Measurements from ENCODE around the gene KIAA1549. TPM values are rescaled to one million over a fixed set of nuclear protein-coding genes. Genes with fewer than 3 reads are reported as not detected.
A peak's percentile ranks its signal among the peaks of the same experiment; 100 is the strongest.

KIAA1549 gene
- total RNA-seq, 1 experiment from 2014 or later, result 14.1 TPM

DNA sequence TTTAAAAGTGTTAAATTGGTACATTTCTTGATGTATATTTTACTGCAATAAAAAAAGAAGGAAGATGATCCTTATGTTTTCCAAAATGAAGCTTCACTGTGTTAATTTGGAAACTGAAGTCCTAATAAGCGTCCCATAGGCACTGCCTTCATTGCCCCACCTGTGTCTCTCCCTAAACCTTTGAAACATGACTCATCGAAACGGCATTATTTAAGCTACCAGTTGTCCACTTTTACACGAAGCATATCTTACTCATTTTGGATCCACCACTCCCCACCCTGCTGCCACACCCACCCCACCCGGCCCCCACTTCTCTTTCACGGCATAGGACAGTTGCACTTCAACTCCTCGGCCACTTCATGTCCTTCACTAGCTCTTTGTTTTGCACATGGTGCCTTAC, 85.5 kb downstream of the KIAA1549 start:
- CTCF ChIA-PET, result interaction anchor here (1.0 kb wide), 1 partner anchor 9 kb away, joined by 3 read pairs; no protein-coding TSS in a partner anchor
- ATAC-seq, result no peak
- no peak for TF ChIP-seq TCF7L2 (IDR thresholded peaks at IDR 0.05; ENCODE audit: low read depth, low read length)
- no peak for TF ChIP-seq SIN3A (IDR thresholded peaks at IDR 0.05; ENCODE audit: borderline replicate concordance, insufficient read depth, low read depth, low read length)
- TF ChIP-seq CTCF (IDR thresholded peaks at IDR 0.05), result no peak
- no peak for TF ChIP-seq REST (IDR thresholded peaks at IDR 0.05; ENCODE audit: insufficient read depth in 1 of 2, low read depth in 2 of 2, low read length in 1 of 2)
- no peak for TF ChIP-seq POLR2AphosphoS5 (IDR thresholded peaks at IDR 0.05; ENCODE audit: low read depth, low read length)
- no peak overlapping the region for H3K4me3 ChIP-seq (ENCODE audit: low read depth in 2 of 2, low read length in 2 of 2)
- H3K27ac ChIP-seq (ENCODE audit: low read length), result no peak overlapping the region
- BruUV-seq (replicated peaks), result no TSS peak
- 0 out of 2 replicates have a peak, but pooled peaks cover 2% of the 10 kb centered on the region for H3K36me3 ChIP-seq (ENCODE audit: control insufficient read depth, insufficient read depth, low read length)
- intact Hi-C loops (cut with micrococcal nuclease; ENCODE audit: unreplicated experiment) (no loop called here), in situ Hi-C loops (cut with HindIII; ENCODE audit: low pct_unique_long_range_greater_than_20kb, low sequenced_read_pairs) (no loop called here)
- DNase-seq (ENCODE audit: low read depth, low spot score), result no peak
- POLR2A ChIA-PET, result no interaction called here
- no peaks in the 10 kb centered on the region for H3K27me3 ChIP-seq (ENCODE audit: control insufficient read depth, insufficient read depth, low read length)
- H3K4me1 ChIP-seq (ENCODE audit: control insufficient read depth, insufficient read depth, low read length), result peaks cover 20% of the 10 kb centered on the region
- H3K9me3 ChIP-seq (ENCODE audit: control insufficient read depth, insufficient read depth, low read depth, low read length), result no peaks in the 10 kb centered on the region

DNA sequence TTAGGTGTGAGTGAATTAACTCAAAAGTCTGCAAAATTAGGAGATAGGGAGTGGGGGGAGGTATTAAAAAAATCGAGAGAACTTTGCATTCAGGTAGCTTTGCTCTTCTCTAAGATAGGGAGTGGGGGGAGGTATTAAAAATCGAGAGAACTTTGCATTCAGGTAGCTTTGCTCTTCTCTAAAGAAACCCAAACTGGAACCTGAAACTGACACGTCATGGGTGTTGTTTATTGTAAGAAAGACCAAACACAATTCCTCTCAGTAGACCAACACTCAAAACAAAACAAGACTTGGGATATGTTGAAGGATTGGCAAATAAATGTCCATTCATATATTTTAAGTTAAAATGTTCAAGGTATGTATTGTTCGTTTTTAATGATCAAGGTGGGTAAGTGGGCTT, 87.9 kb downstream of the KIAA1549 start:
- ChIA-PET CTCF (no interaction called here), POLR2A (no interaction called here)
- H3K27ac ChIP-seq (ENCODE audit: low read length), result peak overlapping the region; percentile 71
- no peak overlapping the region for H3K4me3 ChIP-seq (ENCODE audit: low read depth in 2 of 2, low read length in 2 of 2)
- H3K9me3 ChIP-seq (ENCODE audit: control insufficient read depth, insufficient read depth, low read depth, low read length), result no peaks in the 10 kb centered on the region
- H3K36me3 ChIP-seq (ENCODE audit: control insufficient read depth, insufficient read depth, low read length), result 0 out of 2 replicates have a peak, but pooled peaks cover 2% of the 10 kb centered on the region
- ATAC-seq, result no peak
- no peak for DNase-seq (ENCODE audit: low read depth, low spot score)
- peaks cover 42% of the 10 kb centered on the region for H3K4me1 ChIP-seq (ENCODE audit: control insufficient read depth, insufficient read depth, low read length)
- no peak for TF ChIP-seq REST (IDR thresholded peaks at IDR 0.05; ENCODE audit: insufficient read depth in 1 of 2, low read depth in 2 of 2, low read length in 1 of 2)
- TF ChIP-seq SIN3A (IDR thresholded peaks at IDR 0.05; ENCODE audit: borderline replicate concordance, insufficient read depth, low read depth, low read length), result no peak
- TF ChIP-seq POLR2AphosphoS5 (IDR thresholded peaks at IDR 0.05; ENCODE audit: low read depth, low read length), result no peak
- TF ChIP-seq CTCF (IDR thresholded peaks at IDR 0.05), result no peak
- no peak for TF ChIP-seq TCF7L2 (IDR thresholded peaks at IDR 0.05; ENCODE audit: low read depth, low read length)
- in situ Hi-C loops (cut with HindIII; ENCODE audit: low pct_unique_long_range_greater_than_20kb, low sequenced_read_pairs), result no loop called here
- no TSS peak for BruUV-seq (replicated peaks)
- no peaks in the 10 kb centered on the region for H3K27me3 ChIP-seq (ENCODE audit: control insufficient read depth, insufficient read depth, low read length)
- intact Hi-C loops (cut with micrococcal nuclease; ENCODE audit: unreplicated experiment), result no loop called here
